ENCODE data around the gene RRM2. TPM values are rescaled to one million over a fixed set of nuclear protein-coding genes. Genes with fewer than 3 reads are reported as not detected.

The RRM2 gene
- total RNA-seq, 4 donors from 2014 or later, result 6.7 to 139 (median 20.5) TPM

DNA sequence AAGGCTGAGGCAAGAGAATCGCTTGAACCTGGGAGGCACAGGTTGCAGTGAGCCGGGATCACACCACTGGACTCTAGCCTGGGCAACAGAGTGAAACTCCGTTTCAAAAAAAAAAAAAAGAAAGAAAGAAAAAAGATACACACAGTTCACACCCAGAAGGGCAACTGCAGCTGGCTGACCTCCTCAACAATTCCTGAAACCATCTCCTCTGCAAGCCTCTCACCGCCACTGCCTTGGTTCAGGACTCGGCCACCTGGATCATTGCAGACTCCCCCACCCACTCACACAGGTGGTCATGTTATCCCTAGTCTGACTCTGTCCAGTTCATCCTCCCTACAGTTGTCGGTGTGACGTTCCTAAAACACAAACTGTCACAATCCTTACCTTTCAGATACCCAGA is 44.5 kb upstream of the RRM2 start:
- no peaks in the 10 kb centered on the region for H3K36me3 ChIP-seq
- peaks cover 0 to 23% (median 11%) of the 10 kb centered on the region in 4 donors for H3K4me1 ChIP-seq
- DNase-seq, result no peak
- TF ChIP-seq POLR2A (IDR thresholded peaks at IDR 0.05), result no peak
- TF ChIP-seq, protein P1, sequence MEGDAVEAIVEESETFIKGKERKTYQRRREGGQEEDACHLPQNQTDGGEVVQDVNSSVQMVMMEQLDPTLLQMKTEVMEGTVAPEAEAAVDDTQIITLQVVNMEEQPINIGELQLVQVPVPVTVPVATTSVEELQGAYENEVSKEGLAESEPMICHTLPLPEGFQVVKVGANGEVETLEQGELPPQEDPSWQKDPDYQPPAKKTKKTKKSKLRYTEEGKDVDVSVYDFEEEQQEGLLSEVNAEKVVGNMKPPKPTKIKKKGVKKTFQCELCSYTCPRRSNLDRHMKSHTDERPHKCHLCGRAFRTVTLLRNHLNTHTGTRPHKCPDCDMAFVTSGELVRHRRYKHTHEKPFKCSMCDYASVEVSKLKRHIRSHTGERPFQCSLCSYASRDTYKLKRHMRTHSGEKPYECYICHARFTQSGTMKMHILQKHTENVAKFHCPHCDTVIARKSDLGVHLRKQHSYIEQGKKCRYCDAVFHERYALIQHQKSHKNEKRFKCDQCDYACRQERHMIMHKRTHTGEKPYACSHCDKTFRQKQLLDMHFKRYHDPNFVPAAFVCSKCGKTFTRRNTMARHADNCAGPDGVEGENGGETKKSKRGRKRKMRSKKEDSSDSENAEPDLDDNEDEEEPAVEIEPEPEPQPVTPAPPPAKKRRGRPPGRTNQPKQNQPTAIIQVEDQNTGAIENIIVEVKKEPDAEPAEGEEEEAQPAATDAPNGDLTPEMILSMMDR (IDR thresholded peaks at IDR 0.05), result no peak
- H3K9me3 ChIP-seq, result no peaks in the 10 kb centered on the region
- H3K27ac ChIP-seq, result no peak overlapping the region
- peaks cover 0 to 17% of the 10 kb centered on the region in 2 donors for H3K27me3 ChIP-seq
- no peak overlapping the region for H3K4me3 ChIP-seq

DNA sequence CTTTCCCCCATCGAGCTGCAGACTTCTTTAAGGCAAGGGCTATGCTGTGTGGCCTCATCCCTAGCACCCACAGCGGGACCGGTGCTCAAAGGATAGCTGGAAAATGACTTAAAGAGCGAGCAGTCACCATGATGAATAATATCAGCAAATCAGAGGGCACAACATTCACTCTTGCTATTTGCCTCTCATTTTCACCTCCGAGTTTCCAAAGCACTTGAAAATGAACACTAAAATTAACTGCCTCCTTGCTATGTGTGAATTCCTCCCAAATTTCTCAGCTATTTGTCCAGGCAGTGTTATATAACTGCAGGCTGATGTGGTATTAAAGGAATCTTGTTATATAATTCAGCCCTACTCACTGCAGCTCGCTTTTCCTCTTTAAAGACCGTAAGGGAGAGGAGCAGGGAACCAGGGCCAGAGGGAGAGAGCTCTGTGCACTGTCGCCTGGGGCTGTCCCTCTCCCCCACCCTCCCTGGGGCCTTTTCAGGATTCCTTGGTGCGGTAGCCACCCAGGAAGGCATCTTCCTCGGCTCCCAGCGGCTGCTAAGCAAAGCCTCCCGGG is 43.8 kb upstream of the RRM2 start:
- DNase-seq, result no peak
- Histone ChIP-seq H3K4me3 (peak overlapping the region; percentile 37 to 66 (median 51)), H3K4me1 (peaks cover 0 to 23% (median 11%) of the 10 kb centered on the region in 4 donors), H3K36me3 (no peaks in the 10 kb centered on the region), H3K9me3 (no peaks in the 10 kb centered on the region), H3K27me3 (peaks cover 0 to 23% of the 10 kb centered on the region in 2 donors), H3K27ac (peak overlapping the region in 3 of 4 donors; percentile 74 to 78 (median 74))
- TF ChIP-seq, protein P1 (IDR thresholded peaks at IDR 0.05), result no peak
- TF ChIP-seq POLR2A (IDR thresholded peaks at IDR 0.05), result no peak

DNA sequence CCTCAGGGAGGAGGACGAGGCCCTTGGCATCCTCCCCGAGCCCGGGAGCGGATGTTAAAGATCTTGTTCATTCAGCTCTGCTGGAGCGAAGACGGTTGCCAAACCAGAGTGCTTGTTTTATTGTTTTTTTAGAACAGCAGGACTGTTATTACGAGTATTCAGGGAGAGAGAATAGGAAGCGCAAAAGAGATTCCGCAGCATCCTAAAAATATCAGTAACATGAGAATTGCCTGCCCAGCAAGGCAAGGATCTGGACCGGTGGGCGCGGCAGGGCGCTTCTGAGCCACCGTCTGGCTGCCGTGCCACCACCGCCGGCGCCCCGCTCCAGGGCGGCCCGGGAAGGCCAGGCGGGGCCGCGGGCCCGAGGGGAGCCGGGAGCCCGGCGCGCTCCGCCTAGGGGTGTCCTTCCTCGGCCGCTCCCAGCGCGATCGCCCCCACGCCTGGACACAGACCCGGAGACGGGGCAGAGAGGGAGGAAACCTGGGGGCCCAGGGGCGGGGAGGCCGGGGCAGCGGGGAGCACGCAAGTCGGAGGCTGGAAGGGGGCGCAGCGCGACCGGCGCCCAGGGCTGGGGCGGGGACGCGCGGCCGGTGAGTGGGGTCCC is 43.2 kb upstream of the RRM2 start:
- peaks cover 0 to 23% of the 10 kb centered on the region in 2 donors for H3K27me3 ChIP-seq
- peak overlapping the region; percentile 37 to 66 (median 51) for H3K4me3 ChIP-seq
- no peak for DNase-seq

DNA sequence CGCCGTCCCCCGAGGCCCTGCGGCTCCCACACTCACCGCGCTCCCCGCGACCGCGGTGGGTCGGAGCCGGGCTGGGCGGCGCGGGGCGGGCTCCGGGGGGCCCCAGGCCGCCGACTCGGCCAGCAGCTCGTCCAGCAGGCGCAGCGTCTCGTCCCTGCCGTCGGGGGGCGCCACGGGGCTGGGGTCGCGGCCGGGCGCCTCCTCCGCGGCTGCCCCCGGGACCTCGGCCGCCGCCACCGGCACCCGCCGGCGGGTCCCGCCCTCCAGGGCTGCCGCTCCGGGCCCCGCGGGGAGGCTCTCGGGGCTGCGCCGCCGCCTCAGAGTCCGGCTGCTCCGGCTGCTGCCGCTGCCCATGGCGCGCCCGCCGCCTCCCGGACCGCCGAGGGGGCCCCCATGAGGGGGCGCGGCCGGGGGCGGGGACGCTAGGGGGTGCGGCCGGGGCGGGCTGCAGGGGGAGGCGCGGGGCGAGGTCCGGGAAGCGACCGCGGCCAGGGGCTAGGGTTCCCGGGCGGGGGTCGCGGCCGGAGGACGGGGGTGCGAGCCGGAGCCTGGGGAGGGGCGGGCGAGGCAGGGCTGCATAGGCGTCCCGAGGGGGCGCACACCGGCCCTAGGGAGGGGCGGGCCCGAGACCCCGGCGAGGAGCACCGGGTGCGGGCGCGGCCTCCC is 42.5 kb upstream of the RRM2 start, which contains the start of gene CYS1:
TSS of gene CYS1 (minus strand) at position 542 of the 666 bp plus-strand sequence. CDS start at position 354, 188 bp downstream.
- TF ChIP-seq POLR2A (IDR thresholded peaks at IDR 0.05), result no peak
- TF ChIP-seq, protein P1 (IDR thresholded peaks at IDR 0.05), result peak in 2 of 6 experiments; percentile 23 to 25
- peaks cover 0 to 23% (median 11%) of the 10 kb centered on the region in 4 donors for H3K4me1 ChIP-seq
- no peaks in the 10 kb centered on the region for H3K36me3 ChIP-seq
- DNase-seq, result no peak
- peak within 1 kb of the TSS; percentile 17 to 78 (median 74) for H3K27ac ChIP-seq
- H3K4me3 ChIP-seq, result peak within 1 kb of the TSS; percentile 37 to 66 (median 51)
- no peaks in the 10 kb centered on the region for H3K9me3 ChIP-seq
- H3K27me3 ChIP-seq, result peaks cover 0 to 23% of the 10 kb centered on the region in 2 donors

More for the DNA sequence above, 43.2 kb upstream of the RRM2 start:
- no peak for TF ChIP-seq POLR2A (IDR thresholded peaks at IDR 0.05)
- TF ChIP-seq, protein P1 (IDR thresholded peaks at IDR 0.05), result no peak
- H3K36me3 ChIP-seq, result no peaks in the 10 kb centered on the region
- H3K27ac ChIP-seq, result peak overlapping the region; percentile 17 to 78 (median 74)
- no peaks in the 10 kb centered on the region for H3K9me3 ChIP-seq
- H3K4me1 ChIP-seq, result peaks cover 0 to 23% (median 11%) of the 10 kb centered on the region in 4 donors

DNA sequence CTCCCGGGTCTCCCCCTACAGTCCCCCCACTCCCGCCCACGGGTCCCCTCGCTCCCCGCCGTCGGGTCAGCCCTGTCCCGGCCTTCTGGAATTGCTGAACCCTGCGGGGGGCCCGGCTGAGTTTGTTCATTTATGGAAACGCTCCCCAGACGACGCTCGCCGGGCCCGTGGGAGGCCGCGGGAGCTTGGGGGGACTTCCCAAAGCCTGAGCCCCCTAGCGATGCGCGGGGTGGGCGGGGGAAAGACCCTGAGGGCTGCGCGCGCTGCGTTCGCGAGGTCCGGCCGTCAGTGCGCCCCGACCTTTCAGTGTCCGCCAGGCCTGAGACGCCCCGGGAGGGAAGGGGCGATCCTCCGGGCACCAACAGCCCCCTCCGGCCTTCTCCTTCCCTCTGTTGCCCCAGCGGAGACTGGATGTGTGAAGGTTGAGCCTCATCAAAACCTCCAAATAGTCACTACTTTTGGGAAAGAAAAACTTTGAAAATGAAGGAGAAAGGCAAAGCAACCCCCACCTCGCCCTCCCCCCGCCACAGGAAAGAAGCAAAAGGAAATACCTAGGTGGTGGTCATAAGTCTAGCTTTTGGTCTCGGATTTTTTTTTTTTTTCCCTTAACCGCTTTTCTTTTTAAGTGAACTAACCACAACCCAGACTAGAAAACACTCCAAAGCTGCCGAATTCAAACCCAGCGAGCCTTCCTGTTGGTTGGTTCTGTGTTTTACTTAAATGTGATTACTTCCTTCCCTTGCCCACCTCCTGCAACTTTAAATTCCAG is 41.8 kb upstream of the RRM2 start:
- peak overlapping the region; percentile 13 to 66 (median 51) for H3K4me3 ChIP-seq
- H3K27ac ChIP-seq, result peak overlapping the region in 3 of 4 donors; percentile 74 to 78 (median 74)
- TF ChIP-seq, protein P1 (IDR thresholded peaks at IDR 0.05), result no peak
- no peak for TF ChIP-seq POLR2A (IDR thresholded peaks at IDR 0.05)
- no peaks in the 10 kb centered on the region for H3K36me3 ChIP-seq
- peaks cover 0 to 23% of the 10 kb centered on the region in 2 donors for H3K27me3 ChIP-seq
- H3K4me1 ChIP-seq, result peaks cover 0 to 23% (median 11%) of the 10 kb centered on the region in 4 donors
- no peak for DNase-seq
- H3K9me3 ChIP-seq, result no peaks in the 10 kb centered on the region
